Endodermal cell (in vitro differentiated cells): Measurements from ENCODE around the gene CHN2. TPM values are rescaled to one million over a fixed set of nuclear protein-coding genes. Genes with fewer than 3 reads are reported as not detected.
A peak's percentile ranks its signal among the peaks of the same experiment; 100 is the strongest.

Experiments used
- DNase-seq: peaks from one replicate; pipeline ENCODE4 v3.0.0-alpha.2; 2017
- H3K27ac ChIP-seq: 2 replicates; pipeline ENCODE4 v1.5.1; 2013; ENCODE audit warnings: mild to moderate bottlenecking, low read depth, low read length, moderate library complexity
- H3K27me3 ChIP-seq: 2 replicates; pipeline ENCODE4 v1.6.1; 2013; ENCODE audit warnings: mild to moderate bottlenecking, low read length, moderate library complexity; ENCODE audit not compliant: insufficient read depth, control insufficient read depth, poor library complexity, severe bottlenecking
- H3K36me3 ChIP-seq: 2 replicates; pipeline ENCODE4 v1.7.0; 2013; ENCODE audit warnings: mild to moderate bottlenecking, low read length, moderate library complexity; ENCODE audit not compliant: control insufficient read depth, insufficient read depth
- H3K4me1 ChIP-seq: one replicate; pipeline ENCODE4 v1.7.0; 2013; ENCODE audit warnings: low read length; ENCODE audit not compliant: control insufficient read depth, insufficient read depth
- H3K4me3 ChIP-seq: 2 replicates; pipeline ENCODE4 v1.5.1; 2013; ENCODE audit warnings: mild to moderate bottlenecking, low read length, moderate library complexity
- H3K9ac ChIP-seq: 2 replicates; pipeline ENCODE4 v1.6.1; 2013; ENCODE audit warnings: mild to moderate bottlenecking, low read length, moderate library complexity; ENCODE audit not compliant: poor library complexity, severe bottlenecking; ENCODE audit errors: extremely low read depth
- H3K9me3 ChIP-seq: 2 replicates; pipeline ENCODE4 v1.6.1; 2013; ENCODE audit warnings: mild to moderate bottlenecking, low read length, moderate library complexity; ENCODE audit not compliant: control insufficient read depth
- H3K27ac Mint-ChIP-seq: 2 replicates; pipeline ENCODE4 v1.8.0; 2020; ENCODE audit warnings: mixed read lengths
- H3K27me3 Mint-ChIP-seq: 2 replicates; pipeline ENCODE4 v1.8.0; 2021; ENCODE audit warnings: mild to moderate bottlenecking, mixed read lengths; ENCODE audit not compliant: insufficient read depth
- H3K36me3 Mint-ChIP-seq: 2 replicates; pipeline ENCODE4 v1.8.0; 2020; ENCODE audit warnings: low read depth, mixed read lengths
- H3K4me1 Mint-ChIP-seq: 2 replicates; pipeline ENCODE4 v1.8.0; 2020; ENCODE audit warnings: mixed read lengths
- H3K4me3 Mint-ChIP-seq: 2 replicates; pipeline ENCODE4 v1.8.0; 2020; ENCODE audit warnings: mild to moderate bottlenecking, moderate library complexity, mixed read lengths
- H3K9me3 Mint-ChIP-seq: 2 replicates; pipeline ENCODE4 v1.8.0; 2020; ENCODE audit warnings: mild to moderate bottlenecking, mixed read lengths
- CTCF ChIP-seq: fragments of 200-600 bp; sonication (generic); conservative IDR thresholded peaks from 2 replicates; pipeline ENCODE4 v1.5.0; 2021; ENCODE audit warnings: antibody characterized with exemption, mild to moderate bottlenecking
- WGBS, 2 experiments: methylation state at CpG; one replicate each; pipeline versions ENCODE4 v1.1.5 to v1.1.7; 2013; ENCODE audit warnings: missing lambda C conversion rate in 2 of 2, mixed read lengths in 1 of 2; ENCODE audit not compliant: insufficient coverage in 1 of 2, insufficient read length in 1 of 2; 5-methylcytosine and 5-hydroxymethylcytosine counted together
- total RNA-seq, 2 donors: library from RNA; stranded (reverse); fragmentation: NEBNext Ultra II Directional in 1 of 2; extraction: Animal tissue kit (Norgen Biotek cat#: 25700) in 1 of 2; gene quantifications; 2 replicates in 1 of 2; 3 replicates in 1 of 2; pipeline ENCODE4 v1.2.1, GENCODE V29; 2021

CHN2 gene
- total RNA-seq, 2 donors from 2014 or later, result 14.0 to 14.1 TPM

- no peak overlapping the region for H3K27ac Mint-ChIP-seq
- no peak overlapping the region for H3K27ac ChIP-seq
- no peaks in the 10 kb centered on the region for H3K9me3 ChIP-seq
- H3K27me3 Mint-ChIP-seq, result peaks cover 22% of the 10 kb centered on the region
- TF ChIP-seq CTCF, result no peak
- no peaks in the 10 kb centered on the region for H3K36me3 ChIP-seq
- H3K4me1 ChIP-seq, result no peaks in the 10 kb centered on the region
- no peak overlapping the region for H3K4me3 Mint-ChIP-seq
- no peak overlapping the region for H3K4me3 ChIP-seq
- H3K9me3 Mint-ChIP-seq, result no peaks in the 10 kb centered on the region
- peak; percentile 5 for DNase-seq
- H3K36me3 Mint-ChIP-seq, result peaks cover 2% of the 10 kb centered on the region
- H3K9ac ChIP-seq, result no peak overlapping the region
- no peaks in the 10 kb centered on the region for H3K4me1 Mint-ChIP-seq
- WGBS, 2 experiments, result 88 to 96% methylated on average over 3 to 4 of the region's 4 CpGs
- no peaks in the 10 kb centered on the region for H3K27me3 ChIP-seq
Observed at GRCh38 chr7:29354340-29354739, 159.8 kb downstream of the CHN2 start.

- no peak overlapping the region for H3K4me3 Mint-ChIP-seq
- peak; percentile 43 for DNase-seq
- Histone ChIP-seq H3K27me3 (no peaks in the 10 kb centered on the region), H3K9ac (no peak overlapping the region), H3K4me3 (no peak overlapping the region), H3K27ac (no peak overlapping the region), H3K4me1 (no peaks in the 10 kb centered on the region), H3K9me3 (no peaks in the 10 kb centered on the region), H3K36me3 (no peaks in the 10 kb centered on the region)
- no peaks in the 10 kb centered on the region for H3K9me3 Mint-ChIP-seq
- H3K4me1 Mint-ChIP-seq, result no peaks in the 10 kb centered on the region
- WGBS, 2 experiments, result 90% methylated on average over 4 to 7 of the region's 7 CpGs
- TF ChIP-seq CTCF, result no peak
- no peak overlapping the region for H3K27ac Mint-ChIP-seq
- H3K36me3 Mint-ChIP-seq, result peaks cover 2% of the 10 kb centered on the region
- peaks cover 22% of the 10 kb centered on the region for H3K27me3 Mint-ChIP-seq
Observed at GRCh38 chr7:29355388-29355787, 160.8 kb downstream of the CHN2 start.

- Mint-ChIP-seq H3K36me3 (peaks cover 2% of the 10 kb centered on the region), H3K27ac (no peak overlapping the region), H3K4me1 (no peaks in the 10 kb centered on the region), H3K27me3 (peaks cover 20% of the 10 kb centered on the region), H3K9me3 (no peaks in the 10 kb centered on the region), H3K4me3 (no peak overlapping the region)
- peak; percentile 17 for DNase-seq
- no peaks in the 10 kb centered on the region for H3K9me3 ChIP-seq
- no peak overlapping the region for H3K9ac ChIP-seq
- WGBS, 2 experiments, result 93 to 96% methylated on average over 7 to 9 of the region's 9 CpGs
- no peak overlapping the region for H3K4me3 ChIP-seq
- H3K27me3 ChIP-seq, result no peaks in the 10 kb centered on the region
- H3K4me1 ChIP-seq, result no peaks in the 10 kb centered on the region
- H3K36me3 ChIP-seq, result no peaks in the 10 kb centered on the region
- TF ChIP-seq CTCF, result no peak
- H3K27ac ChIP-seq, result no peak overlapping the region
Observed at GRCh38 chr7:29356631-29357030, 162.1 kb downstream of the CHN2 start.
